OCI-LY3 (cell line): ENCODE data around the gene CALY.

Experiments used
- CTCF ChIP-seq: fragments of 200-600, 300-600 bp; sonication (generic); IDR thresholded peaks from 2 replicates; pipeline ENCODE4 v1.5.1; 2014; ENCODE audit warnings: antibody characterized with exemption, low read length, low read depth
- EZH2phosphoT487 ChIP-seq: fragments of 200-600 bp; shearing (Covaris generic); IDR thresholded peaks from 2 replicates; pipeline ENCODE4 v1.6.1; 2018; ENCODE audit warnings: antibody characterized with exemption, mixed run types, low read depth

- TF ChIP-seq CTCF, result no peak
- no peak for TF ChIP-seq EZH2phosphoT487
Measured at GRCh38 chr10:133358925-133359310, 22.2 kb upstream of the CALY start.
